HepG2 (cell line): ENCODE results near the gene SEMA6D. TPM values are rescaled to one million over a fixed set of nuclear protein-coding genes. Genes with fewer than 3 reads are reported as not detected.

Experiments
- ATAC-seq: fragments of 200-7000 bp; cut with Tn5 transposase; 3 replicates; pipeline ENCODE4 v1.9.1; 2020; ENCODE audit warnings: mild to moderate bottlenecking, moderate library complexity
- BruUV-seq: library from RNA; stranded (reverse); fragments of 400-500 nt; replicated peaks from 2 replicates; lab custom pipeline; 2021; lab: Mats Ljungman, UMichigan
- CTCF ChIA-PET: fragments of 300-600 bp; formaldehyde crosslinking; extraction: SDS; loops from one replicate; lab custom pipeline; 2021; ENCODE audit warnings: low total read pairs, inconsistent platforms, low intra/inter-chr PET ratio; lab: Yijun Ruan, JAX
- POLR2A ChIA-PET: fragments of 350-600 bp; sonication (Branson Sonifier 250); formaldehyde crosslinking; loops from one replicate; lab custom pipeline; 2020; ENCODE audit warnings: antibody characterized with exemption, inconsistent platforms; lab: Yijun Ruan, JAX
- DNase-seq: peaks from one replicate; pipeline ENCODE4 v3.0.0-alpha.2; 2015; ENCODE audit warnings: low spot score
- FAIRE-seq: peaks from 3 replicates; lab custom pipeline; 2011; peaks lifted over from hg19 to GRCh38; lab: Jason Lieb, UNC
- H2AFZ ChIP-seq: one replicate; pipeline ENCODE4 v1.6.1; 2011; ENCODE audit warnings: low read length, inconsistent platforms
- H3K27ac ChIP-seq: fragments of 300-600 bp; 3 replicates; pipeline ENCODE4 v1.8.0; 2011; ENCODE audit warnings: mixed run types, mild to moderate bottlenecking, mixed read lengths, low read length, inconsistent platforms; ENCODE audit not compliant: insufficient read depth; ENCODE audit errors: extremely low read length
- H3K27me3 ChIP-seq, 2 experiments: fragments of 200-600 bp in 1 of 2; 2 replicates in 1 of 2; 3 replicates in 1 of 2; pipeline versions ENCODE4 v1.6.0 to v1.8.0; 2011; ENCODE audit warnings: low read length in 2 of 2, mild to moderate bottlenecking in 2 of 2, moderate library complexity in 2 of 2, inconsistent platforms in 1 of 2; ENCODE audit not compliant: insufficient read depth in 2 of 2, control insufficient read depth in 1 of 2
- H3K36me3 ChIP-seq, 2 experiments: fragments of 200-600 bp in 1 of 2; replicated peaks in 1 of 2; 2 replicates in 1 of 2; 3 replicates in 1 of 2; pipeline versions ENCODE4 v1.5.1 to v1.8.0; 2011; ENCODE audit warnings: low read length in 2 of 2, inconsistent platforms in 1 of 2; ENCODE audit not compliant: insufficient read depth in 2 of 2, control insufficient read depth in 1 of 2
- H3K4me1 ChIP-seq: 2 replicates; pipeline ENCODE4 v1.5.1; 2012; ENCODE audit warnings: low read length, inconsistent platforms; ENCODE audit not compliant: insufficient read depth
- H3K4me2 ChIP-seq: 2 replicates; pipeline ENCODE4 v1.6.0; 2011; ENCODE audit warnings: low read depth, low read length, inconsistent platforms
- H3K4me3 ChIP-seq, 3 experiments: fragments of 200-600 bp in 1 of 3; sonication (generic), shearing (Covaris generic) in 1 of 3; replicated peaks in 1 of 3; 2 replicates each; pipeline ENCODE4 v1.5.1; 2011 to 2016; ENCODE audit warnings: low read length in 3 of 3, inconsistent platforms in 2 of 3, low read depth in 2 of 3, mild to moderate bottlenecking in 2 of 3, control low read depth in 1 of 3, mixed read lengths in 1 of 3; ENCODE audit not compliant: insufficient read depth in 1 of 3
- H3K79me2 ChIP-seq: one replicate; pipeline ENCODE4 v1.6.1; 2011; ENCODE audit warnings: low read length, inconsistent platforms; ENCODE audit not compliant: insufficient read depth
- H3K9ac ChIP-seq: 2 replicates; pipeline ENCODE4 v1.6.0; 2011; ENCODE audit warnings: mild to moderate bottlenecking, low read depth, low read length, inconsistent platforms; ENCODE audit not compliant: insufficient read depth
- H3K9me3 ChIP-seq: 2 replicates; pipeline ENCODE4 v1.5.1; 2012; ENCODE audit warnings: mild to moderate bottlenecking, low read length
- H4K20me1 ChIP-seq: 2 replicates; pipeline ENCODE4 v1.6.0; 2011; ENCODE audit warnings: inconsistent platforms, mild to moderate bottlenecking, low read length, moderate library complexity; ENCODE audit not compliant: insufficient read depth
- HOXA9 ChIP-seq: sonication (generic); formaldehyde crosslinking; IDR thresholded peaks from 2 replicates; pipeline ENCODE4 v1.8.1; 2022; ENCODE audit warnings: missing genetic modification reagents, mild to moderate bottlenecking, moderate library complexity, borderline replicate concordance
- ISL2 ChIP-seq: sonication (generic); formaldehyde crosslinking; IDR thresholded peaks from 2 replicates; pipeline ENCODE4 v1.5.0; 2020; ENCODE audit warnings: missing genetic modification reagents
- NFATC3 ChIP-seq: sonication (generic); formaldehyde crosslinking; IDR thresholded peaks from 2 replicates; pipeline ENCODE4 v1.5.1; 2020; ENCODE audit warnings: mild to moderate bottlenecking, missing genetic modification reagents
- NKX3-1 ChIP-seq: sonication (generic); formaldehyde crosslinking; IDR thresholded peaks from 2 replicates; pipeline ENCODE4 v1.5.0; 2020; ENCODE audit warnings: missing genetic modification reagents
- REXO4 ChIP-seq: sonication (generic); formaldehyde crosslinking; IDR thresholded peaks from 2 replicates; pipeline ENCODE4 v1.8.0; 2022; ENCODE audit warnings: missing genetic modification reagents, mild to moderate bottlenecking, borderline replicate concordance
- ZNF326 ChIP-seq: sonication (generic); formaldehyde crosslinking; IDR thresholded peaks from 2 replicates; pipeline ENCODE4 v1.4.0; 2020; ENCODE audit warnings: missing genetic modification reagents, borderline replicate concordance
- ZNF572 ChIP-seq: sonication (generic); formaldehyde crosslinking; IDR thresholded peaks from 2 replicates; pipeline ENCODE4 v1.5.1; 2020; ENCODE audit warnings: mild to moderate bottlenecking, missing genetic modification reagents
- ZNF577 ChIP-seq: sonication (generic); formaldehyde crosslinking; IDR thresholded peaks from 2 replicates; pipeline ENCODE4 v1.4.0; 2020; ENCODE audit warnings: mild to moderate bottlenecking, low read depth, missing genetic modification reagents, borderline replicate concordance
- ZNF670 ChIP-seq: sonication (generic); formaldehyde crosslinking; IDR thresholded peaks from 2 replicates; pipeline ENCODE4 v1.8.0; 2022; ENCODE audit warnings: mild to moderate bottlenecking, missing genetic modification reagents, borderline replicate concordance
- ZNF788 ChIP-seq: sonication (generic); formaldehyde crosslinking; IDR thresholded peaks from 2 replicates; pipeline ENCODE4 v1.5.0; 2020; ENCODE audit warnings: mild to moderate bottlenecking, missing genetic modification reagents, borderline replicate concordance
- ZUFSP ChIP-seq: sonication (generic); formaldehyde crosslinking; IDR thresholded peaks from 2 replicates; pipeline ENCODE4 v1.9.0; 2021; ENCODE audit warnings: missing genetic modification reagents, mild to moderate bottlenecking, borderline replicate concordance
- WGBS: methylation state at CpG from one replicate; pipeline ENCODE4 v1.1.6; 2017; ENCODE audit warnings: low lambda C conversion rate; 5-methylcytosine and 5-hydroxymethylcytosine counted together
- in situ Hi-C: cut with HindIII; loops from 2 replicates; pipeline ENCODE4 v1.10.0; 2017; ENCODE audit warnings: low pct_unique_long_range_greater_than_20kb; ENCODE audit not compliant: extremely low pct_ligation_motif_present
- intact Hi-C: fragments of 100-400 bp; cut with micrococcal nuclease; formaldehyde crosslinking; loops from one replicate; pipeline ENCODE4 v1.10.0; 2022; ENCODE audit not compliant: unreplicated experiment
- polyA plus RNA-seq, 8 experiments: library from polyadenylated mRNA; depleted of rRNA in 3 of 8; stranded (reverse) in 7 of 8; unstranded in 1 of 8; fragments of >200 nt; fragmentation: Illumina TruSeq in 4 of 8; extraction: Trizol in 4 of 8; gene quantifications; 2 replicates each; pipeline versions ENCODE4 v1.2.1 to v1.2.3, GENCODE V29; 2011 to 2016; ENCODE audit warnings: low read depth in 4 of 8, missing spikeins in 1 of 8, mixed read lengths in 1 of 8; ENCODE audit not compliant: insufficient read depth in 1 of 8
- total RNA-seq, 5 experiments: library from RNA; depleted of rRNA; stranded (reverse); fragments of >200 nt; fragmentation: Illumina TruSeq; extraction: Trizol; gene quantifications; 2 replicates each; pipeline ENCODE4 v1.2.3, GENCODE V29; 2016; ENCODE audit warnings: low read depth in 1 of 5
- TF ChIP-seq, protein P1 (sequence below): sonication (generic); formaldehyde crosslinking; IDR thresholded peaks from 2 replicates; pipeline ENCODE4 v1.8.1; 2023; ENCODE audit warnings: missing genetic modification reagents, inconsistent platforms, borderline replicate concordance
- TF ChIP-seq, protein P2 (sequence below): sonication (generic); formaldehyde crosslinking; IDR thresholded peaks from 2 replicates; pipeline ENCODE4 v1.4.0; 2020; ENCODE audit warnings: mild to moderate bottlenecking, missing genetic modification reagents
- TF ChIP-seq, protein P3 (sequence below): sonication (generic); formaldehyde crosslinking; IDR thresholded peaks from 2 replicates; pipeline ENCODE4 v1.4.0; 2020; ENCODE audit warnings: mild to moderate bottlenecking, missing genetic modification reagents, borderline replicate concordance

SEMA6D gene
- total and polyA plus RNA-seq, 2 of the 13 experiments (the other 11 are each of a cell fraction or from before 2014, with no cell fraction given), result not detected

DNA sequence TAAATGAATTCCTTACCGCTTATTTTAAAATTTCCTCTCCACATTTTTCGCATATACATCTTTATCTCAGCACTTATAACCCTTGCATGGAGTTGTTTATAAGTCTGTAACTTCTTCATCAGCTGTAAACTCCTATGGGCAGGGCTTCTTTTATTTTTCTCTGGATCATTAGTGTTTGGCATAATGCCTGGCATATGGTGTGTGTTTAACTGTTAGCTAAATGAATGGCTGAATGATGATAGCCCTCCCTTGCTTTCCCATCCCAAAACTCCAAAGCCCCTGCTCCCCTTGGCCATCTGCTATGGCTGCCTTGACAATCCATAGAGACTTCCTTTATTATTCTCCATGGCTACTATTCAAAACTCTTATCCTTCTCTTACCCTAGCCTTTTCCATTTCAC, 48.1 kb upstream of the SEMA6D start:
- Histone ChIP-seq H2AFZ (no peak overlapping the region), H3K79me2 (no peaks in the 10 kb centered on the region), H3K27ac (no peak overlapping the region)
- no peak for DNase-seq
- no peak for ATAC-seq
- CTCF ChIA-PET, result no interaction called here
- in situ Hi-C loops, result no loop called here
- TF ChIP-seq NKX3-1 (CRISPR knock-in tag), result no peak
- TF ChIP-seq ZNF670 (CRISPR knock-in tag), result no peak
- TF ChIP-seq, protein P1, sequence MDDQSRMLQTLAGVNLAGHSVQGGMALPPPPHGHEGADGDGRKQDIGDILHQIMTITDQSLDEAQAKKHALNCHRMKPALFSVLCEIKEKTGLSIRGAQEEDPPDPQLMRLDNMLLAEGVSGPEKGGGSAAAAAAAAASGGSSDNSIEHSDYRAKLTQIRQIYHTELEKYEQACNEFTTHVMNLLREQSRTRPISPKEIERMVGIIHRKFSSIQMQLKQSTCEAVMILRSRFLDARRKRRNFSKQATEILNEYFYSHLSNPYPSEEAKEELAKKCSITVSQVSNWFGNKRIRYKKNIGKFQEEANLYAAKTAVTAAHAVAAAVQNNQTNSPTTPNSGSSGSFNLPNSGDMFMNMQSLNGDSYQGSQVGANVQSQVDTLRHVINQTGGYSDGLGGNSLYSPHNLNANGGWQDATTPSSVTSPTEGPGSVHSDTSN (CRISPR knock-in tag), result no peak
- TF ChIP-seq REXO4 (CRISPR knock-in tag), result no peak
- TF ChIP-seq, protein P2, sequence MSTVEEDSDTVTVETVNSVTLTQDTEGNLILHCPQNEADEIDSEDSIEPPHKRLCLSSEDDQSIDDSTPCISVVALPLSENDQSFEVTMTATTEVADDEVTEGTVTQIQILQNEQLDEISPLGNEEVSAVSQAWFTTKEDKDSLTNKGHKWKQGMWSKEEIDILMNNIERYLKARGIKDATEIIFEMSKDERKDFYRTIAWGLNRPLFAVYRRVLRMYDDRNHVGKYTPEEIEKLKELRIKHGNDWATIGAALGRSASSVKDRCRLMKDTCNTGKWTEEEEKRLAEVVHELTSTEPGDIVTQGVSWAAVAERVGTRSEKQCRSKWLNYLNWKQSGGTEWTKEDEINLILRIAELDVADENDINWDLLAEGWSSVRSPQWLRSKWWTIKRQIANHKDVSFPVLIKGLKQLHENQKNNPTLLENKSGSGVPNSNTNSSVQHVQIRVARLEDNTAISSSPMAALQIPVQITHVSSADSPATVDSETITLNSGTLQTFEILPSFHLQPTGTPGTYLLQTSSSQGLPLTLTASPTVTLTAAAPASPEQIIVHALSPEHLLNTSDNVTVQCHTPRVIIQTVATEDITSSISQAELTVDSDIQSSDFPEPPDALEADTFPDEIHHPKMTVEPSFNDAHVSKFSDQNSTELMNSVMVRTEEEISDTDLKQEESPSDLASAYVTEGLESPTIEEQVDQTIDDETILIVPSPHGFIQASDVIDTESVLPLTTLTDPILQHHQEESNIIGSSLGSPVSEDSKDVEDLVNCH (CRISPR knock-in tag), result no peak
- TF ChIP-seq ZNF788 (CRISPR knock-in tag), result no peak
- TF ChIP-seq, protein P3, sequence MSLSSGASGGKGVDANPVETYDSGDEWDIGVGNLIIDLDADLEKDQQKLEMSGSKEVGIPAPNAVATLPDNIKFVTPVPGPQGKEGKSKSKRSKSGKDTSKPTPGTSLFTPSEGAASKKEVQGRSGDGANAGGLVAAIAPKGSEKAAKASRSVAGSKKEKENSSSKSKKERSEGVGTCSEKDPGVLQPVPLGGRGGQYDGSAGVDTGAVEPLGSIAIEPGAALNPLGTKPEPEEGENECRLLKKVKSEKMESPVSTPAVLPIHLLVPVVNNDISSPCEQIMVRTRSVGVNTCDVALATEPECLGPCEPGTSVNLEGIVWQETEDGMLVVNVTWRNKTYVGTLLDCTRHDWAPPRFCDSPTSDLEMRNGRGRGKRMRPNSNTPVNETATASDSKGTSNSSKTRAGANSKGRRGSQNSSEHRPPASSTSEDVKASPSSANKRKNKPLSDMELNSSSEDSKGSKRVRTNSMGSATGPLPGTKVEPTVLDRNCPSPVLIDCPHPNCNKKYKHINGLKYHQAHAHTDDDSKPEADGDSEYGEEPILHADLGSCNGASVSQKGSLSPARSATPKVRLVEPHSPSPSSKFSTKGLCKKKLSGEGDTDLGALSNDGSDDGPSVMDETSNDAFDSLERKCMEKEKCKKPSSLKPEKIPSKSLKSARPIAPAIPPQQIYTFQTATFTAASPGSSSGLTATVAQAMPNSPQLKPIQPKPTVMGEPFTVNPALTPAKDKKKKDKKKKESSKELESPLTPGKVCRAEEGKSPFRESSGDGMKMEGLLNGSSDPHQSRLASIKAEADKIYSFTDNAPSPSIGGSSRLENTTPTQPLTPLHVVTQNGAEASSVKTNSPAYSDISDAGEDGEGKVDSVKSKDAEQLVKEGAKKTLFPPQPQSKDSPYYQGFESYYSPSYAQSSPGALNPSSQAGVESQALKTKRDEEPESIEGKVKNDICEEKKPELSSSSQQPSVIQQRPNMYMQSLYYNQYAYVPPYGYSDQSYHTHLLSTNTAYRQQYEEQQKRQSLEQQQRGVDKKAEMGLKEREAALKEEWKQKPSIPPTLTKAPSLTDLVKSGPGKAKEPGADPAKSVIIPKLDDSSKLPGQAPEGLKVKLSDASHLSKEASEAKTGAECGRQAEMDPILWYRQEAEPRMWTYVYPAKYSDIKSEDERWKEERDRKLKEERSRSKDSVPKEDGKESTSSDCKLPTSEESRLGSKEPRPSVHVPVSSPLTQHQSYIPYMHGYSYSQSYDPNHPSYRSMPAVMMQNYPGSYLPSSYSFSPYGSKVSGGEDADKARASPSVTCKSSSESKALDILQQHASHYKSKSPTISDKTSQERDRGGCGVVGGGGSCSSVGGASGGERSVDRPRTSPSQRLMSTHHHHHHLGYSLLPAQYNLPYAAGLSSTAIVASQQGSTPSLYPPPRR (CRISPR knock-in tag), result no peak
- no peak for TF ChIP-seq ZNF326 (CRISPR knock-in tag)
- TF ChIP-seq ISL2 (CRISPR knock-in tag), result no peak
- TF ChIP-seq ZNF577 (CRISPR knock-in tag), result no peak
- no peak for TF ChIP-seq NFATC3 (CRISPR knock-in tag)
- no peak for TF ChIP-seq ZUFSP (CRISPR knock-in tag)
- TF ChIP-seq HOXA9, result no peak
- TF ChIP-seq ZNF572 (CRISPR knock-in tag), result no peak
- TF ChIP-seq, all 625 proteins: peak for 0
- BruUV-seq, result no TSS peak
- H3K4me2 ChIP-seq, result no peak overlapping the region
- POLR2A ChIA-PET, result no interaction called here
- H3K4me3 ChIP-seq, result no peak overlapping the region
- FAIRE-seq, result no peak
- H3K9ac ChIP-seq, result no peak overlapping the region
- H3K4me1 ChIP-seq, result no peaks in the 10 kb centered on the region
- no peaks in the 10 kb centered on the region for H3K9me3 ChIP-seq
- WGBS, result 2% methylated on average over 2 of the region's 2 CpGs
- intact Hi-C loops, result no loop called here
- H3K27me3 ChIP-seq, result no peaks in the 10 kb centered on the region; a peak in 1 of 5 replicates
- H4K20me1 ChIP-seq, result no peaks in the 10 kb centered on the region
- no peaks in the 10 kb centered on the region for H3K36me3 ChIP-seq
